OCI-LY1 (cell line): ENCODE results near the gene GRID2IP.

Source experiments
- H2AFZ ChIP-seq: fragments of 200-600 bp; sonication (generic), shearing (Covaris generic); 2 replicates; pipeline ENCODE4 v1.6.0; 2014; ENCODE audit warnings: antibody characterized with exemption, mild to moderate bottlenecking, low read length
- H3F3A ChIP-seq: fragments of 200-600 bp; sonication (generic), shearing (Covaris generic); 2 replicates; pipeline ENCODE4 v1.6.0; 2014; ENCODE audit warnings: mild to moderate bottlenecking, antibody characterized with exemption, low read length, moderate library complexity; ENCODE audit not compliant: insufficient read depth
- H3K27ac ChIP-seq: fragments of 200-600 bp; sonication (generic); 2 replicates; pipeline ENCODE4 v1.5.1; 2014; ENCODE audit warnings: low read length, mixed run types, mild to moderate bottlenecking, low read depth; ENCODE audit not compliant: poor library complexity, severe bottlenecking
- H3K27me3 ChIP-seq: fragments of 200-600 bp; sonication (generic); 2 replicates; pipeline ENCODE4 v1.6.0; 2014; ENCODE audit warnings: antibody characterized with exemption, mild to moderate bottlenecking, low read length, moderate library complexity; ENCODE audit not compliant: insufficient read depth
- H3K36me3 ChIP-seq: fragments of 200-600 bp; sonication (generic); 2 replicates; pipeline ENCODE4 v1.6.1; 2014; ENCODE audit warnings: mild to moderate bottlenecking, antibody characterized with exemption, low read length, moderate library complexity, mixed read lengths; ENCODE audit not compliant: insufficient read depth
- H3K4me1 ChIP-seq: fragments of 200-600 bp; sonication (generic); 2 replicates; pipeline ENCODE4 v1.5.1; 2014; ENCODE audit warnings: mild to moderate bottlenecking, low read length, moderate library complexity; ENCODE audit not compliant: insufficient read depth, severe bottlenecking
- H3K4me2 ChIP-seq: fragments of 200-600 bp; sonication (generic), shearing (Covaris generic); 2 replicates; pipeline ENCODE4 v1.6.1; 2014; ENCODE audit warnings: low read length
- H3K4me3 ChIP-seq: fragments of 200-600 bp; sonication (generic); 2 replicates; pipeline ENCODE4 v1.5.1; 2014; ENCODE audit warnings: low read length, low read depth, mild to moderate bottlenecking, mixed read lengths; ENCODE audit not compliant: poor library complexity, severe bottlenecking
- H3K79me2 ChIP-seq: fragments of 200-600 bp; shearing (Covaris generic); 2 replicates; pipeline ENCODE4 v1.6.1; 2016; ENCODE audit warnings: mixed run types, low read length, mixed read lengths; ENCODE audit not compliant: insufficient read depth
- H3K9ac ChIP-seq: fragments of 200-600 bp; sonication (generic), shearing (Covaris generic); 2 replicates; pipeline ENCODE4 v1.6.1; 2014; ENCODE audit warnings: mild to moderate bottlenecking, low read length, mixed read lengths
- H3K9me2 ChIP-seq: fragments of 200-600 bp; sonication (generic), shearing (Covaris generic); 2 replicates; pipeline ENCODE4 v1.6.1; 2014; ENCODE audit warnings: low read depth, mild to moderate bottlenecking, low read length, mixed read lengths
- H3K9me3 ChIP-seq: fragments of 200-600 bp; shearing (Covaris generic); 2 replicates; pipeline ENCODE4 v1.6.1; 2014; ENCODE audit warnings: low read length, mixed read lengths
- H4K20me1 ChIP-seq: fragments of 200-600 bp; sonication (generic), shearing (Covaris generic); 2 replicates; pipeline ENCODE4 v1.6.0; 2016; ENCODE audit warnings: mild to moderate bottlenecking, low read length; ENCODE audit not compliant: insufficient read depth
- EZH2 ChIP-seq: fragments of 200-600 bp; sonication (generic), shearing (Covaris generic); IDR thresholded peaks from 2 replicates; pipeline ENCODE4 v1.8.0; 2017; ENCODE audit warnings: borderline replicate concordance, mixed run types, mild to moderate bottlenecking, antibody characterized with exemption, low read length, moderate library complexity, mixed read lengths
- TF ChIP-seq, protein P1 (sequence below): fragments of 200-600 bp; sonication (generic), shearing (Covaris generic); IDR thresholded peaks from 2 replicates; pipeline ENCODE4 v1.5.1; 2017; ENCODE audit warnings: mild to moderate bottlenecking, antibody characterized with exemption, low read length, moderate library complexity, mixed read lengths

Gene GRID2IP

DNA sequence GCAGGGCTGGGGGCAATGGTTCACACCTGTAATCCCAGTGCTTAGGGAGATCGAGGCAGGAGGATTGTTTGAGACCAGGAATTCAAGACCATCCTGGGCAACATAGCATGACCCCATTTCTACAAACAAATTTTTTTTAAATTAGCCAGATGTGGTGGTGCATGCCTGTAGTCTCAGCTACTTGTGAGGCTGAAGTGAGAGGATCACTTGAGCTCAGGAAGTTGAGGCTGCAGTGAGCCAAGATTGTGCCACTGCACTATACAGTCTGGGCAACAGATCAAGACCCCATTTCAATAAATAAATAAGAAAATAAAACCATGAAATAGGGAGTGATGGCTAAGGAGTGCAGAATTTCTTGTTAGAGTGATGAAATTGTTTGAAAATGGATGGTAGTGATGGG lies 8.9 kb downstream of the GRID2IP start:
- Histone ChIP-seq H3K9me3 (no peaks in the 10 kb centered on the region), H3K4me2 (no peak overlapping the region)

DNA sequence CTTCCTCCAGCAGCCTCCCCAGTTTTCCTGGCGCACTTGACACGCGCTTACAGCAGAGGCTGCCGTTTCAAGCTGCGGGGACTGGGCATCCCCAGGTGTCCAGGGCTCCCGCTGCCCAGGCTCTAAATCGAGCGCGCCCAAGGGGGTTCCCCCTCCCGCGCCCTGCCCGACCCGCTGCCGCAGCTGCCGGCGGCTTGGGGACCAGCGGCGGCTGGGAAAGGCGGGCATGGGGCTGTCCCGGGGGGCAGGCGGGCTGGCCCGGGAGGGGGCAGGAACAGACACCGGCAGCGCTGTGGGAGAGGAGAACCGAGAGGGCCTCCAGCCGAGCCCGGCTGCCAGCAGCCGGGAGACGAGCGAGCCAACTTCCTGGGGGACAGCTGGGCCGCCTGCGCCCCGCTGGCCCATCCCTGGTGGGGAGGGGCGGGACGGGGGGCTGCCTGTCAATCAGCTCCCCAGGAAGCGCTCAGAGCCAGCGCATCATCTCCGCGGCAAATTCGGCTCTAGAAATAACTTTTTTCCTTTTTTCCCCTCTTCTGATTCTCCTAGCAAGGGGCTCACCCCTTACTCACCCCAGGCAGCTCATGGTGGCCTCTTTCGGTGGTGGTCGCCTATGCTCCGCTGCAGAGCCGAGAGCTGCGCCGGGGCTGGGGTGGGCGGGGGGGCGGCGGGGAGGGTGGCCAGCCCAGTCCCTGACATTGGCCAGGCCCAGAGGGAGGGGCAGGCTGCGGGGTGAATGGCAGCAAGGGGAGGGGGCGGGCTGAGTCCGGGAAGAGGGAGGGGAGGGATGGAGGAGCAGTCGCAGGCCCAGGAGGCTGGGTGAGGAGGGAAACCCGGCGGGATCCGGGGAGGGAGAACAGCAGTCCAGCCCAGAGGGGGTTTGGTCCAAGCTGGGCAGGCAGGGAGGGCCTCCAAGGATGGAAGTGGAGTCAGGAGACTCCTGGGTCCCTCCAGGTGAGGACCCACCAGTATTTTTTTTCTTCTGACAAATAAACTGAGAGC lies 14.7 kb downstream of the GRID2IP start:
- H3K9me2 ChIP-seq, result no peaks in the 10 kb centered on the region
- no peaks in the 10 kb centered on the region for H3K36me3 ChIP-seq
- H3K27ac ChIP-seq, result no peak overlapping the region
- no peak overlapping the region for H3K4me3 ChIP-seq
- no peaks in the 10 kb centered on the region for H3K4me1 ChIP-seq
- H3F3A ChIP-seq, result no peaks in the 10 kb centered on the region
- TF ChIP-seq EZH2, result no peak
- TF ChIP-seq, protein P1, sequence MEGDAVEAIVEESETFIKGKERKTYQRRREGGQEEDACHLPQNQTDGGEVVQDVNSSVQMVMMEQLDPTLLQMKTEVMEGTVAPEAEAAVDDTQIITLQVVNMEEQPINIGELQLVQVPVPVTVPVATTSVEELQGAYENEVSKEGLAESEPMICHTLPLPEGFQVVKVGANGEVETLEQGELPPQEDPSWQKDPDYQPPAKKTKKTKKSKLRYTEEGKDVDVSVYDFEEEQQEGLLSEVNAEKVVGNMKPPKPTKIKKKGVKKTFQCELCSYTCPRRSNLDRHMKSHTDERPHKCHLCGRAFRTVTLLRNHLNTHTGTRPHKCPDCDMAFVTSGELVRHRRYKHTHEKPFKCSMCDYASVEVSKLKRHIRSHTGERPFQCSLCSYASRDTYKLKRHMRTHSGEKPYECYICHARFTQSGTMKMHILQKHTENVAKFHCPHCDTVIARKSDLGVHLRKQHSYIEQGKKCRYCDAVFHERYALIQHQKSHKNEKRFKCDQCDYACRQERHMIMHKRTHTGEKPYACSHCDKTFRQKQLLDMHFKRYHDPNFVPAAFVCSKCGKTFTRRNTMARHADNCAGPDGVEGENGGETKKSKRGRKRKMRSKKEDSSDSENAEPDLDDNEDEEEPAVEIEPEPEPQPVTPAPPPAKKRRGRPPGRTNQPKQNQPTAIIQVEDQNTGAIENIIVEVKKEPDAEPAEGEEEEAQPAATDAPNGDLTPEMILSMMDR, result no peak
- H2AFZ ChIP-seq, result no peak overlapping the region
- H3K9ac ChIP-seq, result no peak overlapping the region
- no peaks in the 10 kb centered on the region for H4K20me1 ChIP-seq
- H3K27me3 ChIP-seq, result peaks cover 4% of the 10 kb centered on the region; the same call in 1 of the 2 replicates
- H3K9me3 ChIP-seq, result no peaks in the 10 kb centered on the region
- H3K79me2 ChIP-seq, result no peaks in the 10 kb centered on the region
- no peak overlapping the region for H3K4me2 ChIP-seq

More for the DNA sequence above, 8.9 kb downstream of the GRID2IP start:
- no peaks in the 10 kb centered on the region for H3K36me3 ChIP-seq
- H3K27ac ChIP-seq, result no peak overlapping the region
- no peaks in the 10 kb centered on the region for H4K20me1 ChIP-seq
- no peaks in the 10 kb centered on the region for H3F3A ChIP-seq
- no peak overlapping the region for H2AFZ ChIP-seq
- H3K9me2 ChIP-seq, result no peaks in the 10 kb centered on the region
- H3K79me2 ChIP-seq, result no peaks in the 10 kb centered on the region
- peaks cover 7% of the 10 kb centered on the region for H3K4me1 ChIP-seq
- TF ChIP-seq, protein P1, result no peak
- no peak for TF ChIP-seq EZH2
- no peak overlapping the region for H3K9ac ChIP-seq
- H3K27me3 ChIP-seq, result no peaks in the 10 kb centered on the region
- H3K4me3 ChIP-seq, result no peak overlapping the region

DNA sequence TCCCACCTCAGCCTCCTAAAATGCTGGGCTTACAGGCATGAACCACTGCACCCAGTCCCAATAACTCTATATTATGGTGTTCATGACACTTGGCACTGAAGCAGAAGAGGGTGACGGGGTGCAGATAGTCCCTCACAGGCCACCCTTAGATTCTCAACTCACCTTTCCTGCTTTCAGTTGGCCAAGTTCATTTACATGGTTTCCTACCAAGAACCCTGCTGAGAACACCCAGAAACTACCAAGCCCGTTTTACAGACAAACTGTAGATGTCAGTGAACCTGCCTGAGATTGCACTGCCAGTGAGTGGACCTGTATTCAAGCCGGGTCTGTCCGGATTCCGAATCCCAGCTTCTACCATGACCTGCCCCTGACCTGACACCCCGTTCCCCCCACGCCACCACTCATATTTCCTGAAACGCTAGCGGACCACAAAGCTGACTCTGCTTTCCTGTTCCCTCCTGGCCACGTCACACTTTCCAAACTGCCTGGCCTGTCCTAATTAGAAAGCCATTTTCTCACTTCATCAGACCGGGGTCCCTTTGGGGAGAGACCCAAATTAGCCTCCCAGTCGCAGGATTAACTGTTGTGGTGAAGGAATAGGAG lies 17.3 kb downstream of the GRID2IP start:
- H3K9ac ChIP-seq, result no peak overlapping the region
- no peak overlapping the region for H3K4me2 ChIP-seq
- no peaks in the 10 kb centered on the region for H3K36me3 ChIP-seq
- no peak overlapping the region for H2AFZ ChIP-seq
- no peak overlapping the region for H3K4me3 ChIP-seq
- no peaks in the 10 kb centered on the region for H3K79me2 ChIP-seq
- no peaks in the 10 kb centered on the region for H3K9me2 ChIP-seq
- TF ChIP-seq EZH2, result no peak
- TF ChIP-seq, protein P1, result no peak
- H3K9me3 ChIP-seq, result no peaks in the 10 kb centered on the region
- no peak overlapping the region for H3K27ac ChIP-seq
- peaks cover 7% of the 10 kb centered on the region for H3K4me1 ChIP-seq
- no peaks in the 10 kb centered on the region for H3F3A ChIP-seq
- peaks cover 4% of the 10 kb centered on the region; the same call in 1 of the 2 replicates for H3K27me3 ChIP-seq
- no peaks in the 10 kb centered on the region for H4K20me1 ChIP-seq
